ENCODE data around the gene SGSH. TPM values are rescaled to one million over a fixed set of nuclear protein-coding genes. Genes with fewer than 3 reads are reported as not detected.

Gene SGSH
- total RNA-seq, 1 donor from 2014 or later, result 26.4 TPM

- TF ChIP-seq, protein P1, sequence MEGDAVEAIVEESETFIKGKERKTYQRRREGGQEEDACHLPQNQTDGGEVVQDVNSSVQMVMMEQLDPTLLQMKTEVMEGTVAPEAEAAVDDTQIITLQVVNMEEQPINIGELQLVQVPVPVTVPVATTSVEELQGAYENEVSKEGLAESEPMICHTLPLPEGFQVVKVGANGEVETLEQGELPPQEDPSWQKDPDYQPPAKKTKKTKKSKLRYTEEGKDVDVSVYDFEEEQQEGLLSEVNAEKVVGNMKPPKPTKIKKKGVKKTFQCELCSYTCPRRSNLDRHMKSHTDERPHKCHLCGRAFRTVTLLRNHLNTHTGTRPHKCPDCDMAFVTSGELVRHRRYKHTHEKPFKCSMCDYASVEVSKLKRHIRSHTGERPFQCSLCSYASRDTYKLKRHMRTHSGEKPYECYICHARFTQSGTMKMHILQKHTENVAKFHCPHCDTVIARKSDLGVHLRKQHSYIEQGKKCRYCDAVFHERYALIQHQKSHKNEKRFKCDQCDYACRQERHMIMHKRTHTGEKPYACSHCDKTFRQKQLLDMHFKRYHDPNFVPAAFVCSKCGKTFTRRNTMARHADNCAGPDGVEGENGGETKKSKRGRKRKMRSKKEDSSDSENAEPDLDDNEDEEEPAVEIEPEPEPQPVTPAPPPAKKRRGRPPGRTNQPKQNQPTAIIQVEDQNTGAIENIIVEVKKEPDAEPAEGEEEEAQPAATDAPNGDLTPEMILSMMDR (IDR thresholded peaks at IDR 0.05; ENCODE audit: insufficient read depth, low read length, poor library complexity, severe bottlenecking), result no peak
- Histone ChIP-seq H3K27me3 (ENCODE audit: control insufficient read depth, insufficient read depth, low read length) (no peaks in the 10 kb centered on the region), H3K36me3 (ENCODE audit: control insufficient read depth, insufficient read depth, low read length) (no peaks in the 10 kb centered on the region), H3K4me3 (ENCODE audit: low read depth, low read length) (no peak overlapping the region)
- no peak for DNase-seq (ENCODE audit: low read depth)
Measured at GRCh38 chr17:80236911-80237310, 16.8 kb upstream of the SGSH start.

GRCh38 chr17:80233202-80233601 lies 13.1 kb upstream of the SGSH start:
- Histone ChIP-seq H3K36me3 (ENCODE audit: control insufficient read depth, insufficient read depth, low read length) (no peaks in the 10 kb centered on the region), H3K27me3 (ENCODE audit: control insufficient read depth, insufficient read depth, low read length) (no peaks in the 10 kb centered on the region), H3K4me3 (ENCODE audit: low read depth, low read length) (no peak overlapping the region)
- no peak for DNase-seq (ENCODE audit: low read depth)
- TF ChIP-seq, protein P1 (IDR thresholded peaks at IDR 0.05; ENCODE audit: insufficient read depth, low read length, poor library complexity, severe bottlenecking), result no peak

GRCh38 chr17:80232438-80232837 lies 12.3 kb upstream of the SGSH start:
- no peaks in the 10 kb centered on the region for H3K27me3 ChIP-seq (ENCODE audit: control insufficient read depth, insufficient read depth, low read length)
- H3K36me3 ChIP-seq (ENCODE audit: control insufficient read depth, insufficient read depth, low read length), result no peaks in the 10 kb centered on the region
- TF ChIP-seq, protein P1 (IDR thresholded peaks at IDR 0.05; ENCODE audit: insufficient read depth, low read length, poor library complexity, severe bottlenecking), result no peak
- no peak for DNase-seq (ENCODE audit: low read depth)
- no peak overlapping the region for H3K4me3 ChIP-seq (ENCODE audit: low read depth, low read length)

- DNase-seq (ENCODE audit: low read depth), result no peak
- Histone ChIP-seq H3K4me3 (ENCODE audit: low read depth, low read length) (no peak overlapping the region), H3K27me3 (ENCODE audit: control insufficient read depth, insufficient read depth, low read length) (no peaks in the 10 kb centered on the region), H3K36me3 (ENCODE audit: control insufficient read depth, insufficient read depth, low read length) (no peaks in the 10 kb centered on the region)
- TF ChIP-seq, protein P1 (IDR thresholded peaks at IDR 0.05; ENCODE audit: insufficient read depth, low read length, poor library complexity, severe bottlenecking), result no peak
Measured at GRCh38 chr17:80229011-80229410, 8.9 kb upstream of the SGSH start.

DNA sequence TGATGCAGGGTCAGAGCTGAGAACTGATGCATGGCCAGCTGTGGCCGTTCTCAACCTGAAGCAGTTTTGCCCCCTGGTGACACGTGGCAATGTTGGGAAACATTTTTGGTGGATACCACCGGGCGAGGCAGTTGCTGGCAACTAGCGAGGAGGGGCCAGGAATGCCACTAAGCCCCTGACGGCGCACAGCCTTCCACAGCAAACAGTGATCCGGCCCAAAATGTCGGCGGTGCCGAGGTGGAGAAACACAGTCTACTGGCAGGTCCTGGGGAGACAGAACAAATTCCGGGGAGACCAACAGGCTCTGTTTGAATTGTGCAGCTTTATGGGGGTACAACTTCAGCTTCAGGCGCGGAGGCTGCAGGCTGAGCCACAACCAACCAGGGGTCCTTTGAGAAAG lies 8.3 kb upstream of the SGSH start:
- Histone ChIP-seq H3K36me3 (ENCODE audit: control insufficient read depth, insufficient read depth, low read length) (no peaks in the 10 kb centered on the region), H3K27me3 (ENCODE audit: control insufficient read depth, insufficient read depth, low read length) (no peaks in the 10 kb centered on the region), H3K4me3 (ENCODE audit: low read depth, low read length) (no peak overlapping the region)
- TF ChIP-seq, protein P1 (IDR thresholded peaks at IDR 0.05; ENCODE audit: insufficient read depth, low read length, poor library complexity, severe bottlenecking), result no peak
- no peak for DNase-seq (ENCODE audit: low read depth)

DNA sequence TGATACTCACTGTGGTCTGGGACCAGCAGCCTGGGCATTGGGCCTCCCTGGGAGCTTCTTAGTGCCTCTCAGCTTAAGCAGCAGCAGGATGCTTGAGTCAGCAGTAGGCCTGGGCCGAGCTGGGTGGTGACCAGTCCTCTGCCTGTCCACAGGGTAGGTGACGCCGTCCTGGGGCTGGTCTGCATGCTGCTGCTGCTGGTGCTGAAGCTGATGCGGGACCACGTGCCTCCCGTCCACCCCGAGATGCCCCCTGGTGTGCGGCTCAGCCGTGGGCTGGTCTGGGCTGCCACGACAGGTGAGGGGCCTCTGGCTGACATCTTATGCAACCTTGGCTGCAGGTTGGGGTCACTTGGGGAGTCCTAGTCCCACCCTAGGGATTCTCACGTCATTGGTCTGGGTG lies 7.5 kb upstream of the SGSH start:
- no peak for DNase-seq (ENCODE audit: low read depth)
- TF ChIP-seq, protein P1 (IDR thresholded peaks at IDR 0.05; ENCODE audit: insufficient read depth, low read length, poor library complexity, severe bottlenecking), result no peak
- H3K36me3 ChIP-seq (ENCODE audit: control insufficient read depth, insufficient read depth, low read length), result no peaks in the 10 kb centered on the region
- no peaks in the 10 kb centered on the region for H3K27me3 ChIP-seq (ENCODE audit: control insufficient read depth, insufficient read depth, low read length)
- no peak overlapping the region for H3K4me3 ChIP-seq (ENCODE audit: low read depth, low read length)

Measured in kidney epithelial cell (primary cell).